BJ (cell line): ENCODE measurements around the gene HERC3. TPM values are rescaled to one million over a fixed set of nuclear protein-coding genes. Genes with fewer than 3 reads are reported as not detected.

Experiments used
- CTCF ChIA-PET: fragments of 350-600 bp; formaldehyde crosslinking; extraction: SDS; loops from one replicate; lab custom pipeline; 2021; ENCODE audit warnings: antibody characterized with exemption, inconsistent platforms; lab: Yijun Ruan, JAX
- POLR2A ChIA-PET: fragments of 300-600 bp; sonication (Branson Sonifier 250); formaldehyde crosslinking; extraction: SDS; loops from one replicate; lab custom pipeline; 2021; ENCODE audit warnings: antibody characterized with exemption; lab: Charles Lee
- DNase-seq: peaks from one replicate; pipeline ENCODE4 v3.0.0-alpha.2; 2011; ENCODE audit warnings: low read depth
- H3K27me3 ChIP-seq: 2 replicates; pipeline ENCODE4 v1.6.0; 2011; ENCODE audit warnings: low read length; ENCODE audit not compliant: control insufficient read depth, insufficient read depth
- H3K36me3 ChIP-seq: 2 replicates; pipeline ENCODE4 v1.5.1; 2011; ENCODE audit warnings: low read length; ENCODE audit not compliant: control insufficient read depth, insufficient read depth
- H3K4me3 ChIP-seq: 2 replicates; pipeline ENCODE4 v1.5.1; 2011; ENCODE audit warnings: low read depth, mild to moderate bottlenecking, control low read depth, low read length
- CTCF ChIP-seq: IDR thresholded peaks from 2 replicates; pipeline ENCODE4 v1.5.1; 2011; ENCODE audit warnings: low read depth, mild to moderate bottlenecking, control low read depth, inconsistent platforms, low read length, moderate library complexity; ENCODE audit not compliant: insufficient read depth
- polyA plus RNA-seq: library from polyadenylated mRNA; depleted of rRNA; stranded (reverse); fragments of >200 nt; gene quantifications from 2 replicates; pipeline ENCODE4 v1.2.3, GENCODE V29; 2011

HERC3 gene
- polyA plus RNA-seq, 1 experiment: 13.0 TPM

- no peak for DNase-seq
- ChIA-PET POLR2A (no interaction called here), CTCF (interaction anchor here (1.6 kb wide), 1 partner anchor 14 kb away, joined by 4 read pairs; no protein-coding TSS in a partner anchor)
- Histone ChIP-seq H3K4me3 (no peak overlapping the region), H3K27me3 (no peaks in the 10 kb centered on the region), H3K36me3 (peaks cover 2% of the 10 kb centered on the region; the same call in 1 of the 2 replicates)
- no peak for TF ChIP-seq CTCF
Measured at GRCh38 chr4:88709989-88710388, 117.7 kb downstream of the HERC3 start.

GRCh38 chr4:88713782-88714181 lies 121.5 kb downstream of the HERC3 start:
- POLR2A ChIA-PET: no interaction called here
- no peaks in the 10 kb centered on the region for H3K27me3 ChIP-seq
- CTCF ChIA-PET: interaction anchor here (0.7 kb wide), 1 partner anchor 42 kb away, joined by 3 read pairs; no protein-coding TSS in a partner anchor
- DNase-seq: no peak
- H3K36me3 ChIP-seq: peaks cover 3% of the 10 kb centered on the region
- TF ChIP-seq CTCF: no peak
- H3K4me3 ChIP-seq: no peak overlapping the region

GRCh38 chr4:88718098-88718497 lies 125.8 kb downstream of the HERC3 start:
- ChIA-PET CTCF (interaction anchor here (1.6 kb wide), 1 partner anchor 11 kb away, joined by 4 read pairs; no protein-coding TSS in a partner anchor), POLR2A (no interaction called here)
- Histone ChIP-seq H3K36me3 (peaks cover 3% of the 10 kb centered on the region), H3K27me3 (no peaks in the 10 kb centered on the region), H3K4me3 (no peak overlapping the region)
- no peak for TF ChIP-seq CTCF
- DNase-seq: no peak

- TF ChIP-seq CTCF: no peak
- Histone ChIP-seq H3K36me3 (peaks cover 5% of the 10 kb centered on the region), H3K27me3 (no peaks in the 10 kb centered on the region), H3K4me3 (no peak overlapping the region)
- CTCF ChIA-PET: no interaction called here
- POLR2A ChIA-PET: no interaction called here
- no peak for DNase-seq
Measured at GRCh38 chr4:88719381-88719780, 127.1 kb downstream of the HERC3 start.

- Histone ChIP-seq H3K36me3 (peaks cover 5% of the 10 kb centered on the region), H3K27me3 (no peaks in the 10 kb centered on the region), H3K4me3 (no peak overlapping the region)
- no peak for TF ChIP-seq CTCF
- DNase-seq: no peak
- ChIA-PET CTCF (interaction anchor here (0.7 to 1.7 kb wide), 4 partner anchors 14 to 210 kb away, joined by 3 to 4 read pairs (median 3); no protein-coding TSS in a partner anchor), POLR2A (no interaction called here)
Measured at GRCh38 chr4:88720451-88721428, 128.5 kb downstream of the HERC3 start.
